Skeletal muscle satellite cell (primary cell): ENCODE measurements around the gene ZNF334.

Source experiments
- H3K27me3 ChIP-seq: 2 replicates; pipeline ENCODE4 v1.7.0; 2013; ENCODE audit warnings: low read length; ENCODE audit not compliant: control insufficient read depth, insufficient read depth
- H3K36me3 ChIP-seq: 2 replicates; pipeline ENCODE4 v1.7.0; 2013; ENCODE audit warnings: mild to moderate bottlenecking, control low read depth, low read length; ENCODE audit not compliant: insufficient read depth
- H3K4me1 ChIP-seq: 2 replicates; pipeline ENCODE4 v1.7.0; 2013; ENCODE audit warnings: low read length; ENCODE audit not compliant: control insufficient read depth, insufficient read depth
- H3K4me2 ChIP-seq: 2 replicates; pipeline ENCODE4 v1.7.0; 2013; ENCODE audit warnings: mild to moderate bottlenecking, low read length
- H3K4me3 ChIP-seq: 2 replicates; pipeline ENCODE4 v1.7.0; 2013; ENCODE audit warnings: low read length
- H3K9ac ChIP-seq: 2 replicates; pipeline ENCODE4 v1.7.0; 2013; ENCODE audit warnings: mild to moderate bottlenecking, low read depth, low read length, moderate library complexity
- H3K9me3 ChIP-seq: replicated peaks from 2 replicates; pipeline ENCODE4 v1.7.0; 2013; ENCODE audit warnings: mild to moderate bottlenecking, control low read depth, low read length

ZNF334 gene

GRCh38 chr20:46482864-46483263 is 30.5 kb downstream of the ZNF334 start:
- Histone ChIP-seq H3K4me3 (no peak overlapping the region), H3K4me1 (no peaks in the 10 kb centered on the region), H3K4me2 (no peak overlapping the region), H3K36me3 (no peaks in the 10 kb centered on the region), H3K9ac (no peak overlapping the region), H3K27me3 (peaks cover 14% of the 10 kb centered on the region), H3K9me3 (no peaks in the 10 kb centered on the region)

GRCh38 chr20:46477640-46478039 is 35.7 kb downstream of the ZNF334 start:
- no peak overlapping the region for H3K4me2 ChIP-seq
- H3K4me3 ChIP-seq: no peak overlapping the region
- no peak overlapping the region for H3K9ac ChIP-seq
- no peaks in the 10 kb centered on the region for H3K36me3 ChIP-seq
- H3K9me3 ChIP-seq: no peaks in the 10 kb centered on the region
- H3K27me3 ChIP-seq: peaks cover 1% of the 10 kb centered on the region
- H3K4me1 ChIP-seq: no peaks in the 10 kb centered on the region

GRCh38 chr20:46477225-46477624 is 36.1 kb downstream of the ZNF334 start:
- Histone ChIP-seq H3K36me3 (no peaks in the 10 kb centered on the region), H3K9ac (no peak overlapping the region), H3K4me3 (no peak overlapping the region), H3K4me2 (no peak overlapping the region), H3K27me3 (peaks cover 5% of the 10 kb centered on the region), H3K9me3 (no peaks in the 10 kb centered on the region), H3K4me1 (no peaks in the 10 kb centered on the region)

GRCh38 chr20:46468508-46468907 is 44.9 kb downstream of the ZNF334 start:
- H3K4me2 ChIP-seq: no peak overlapping the region
- H3K27me3 ChIP-seq: peaks cover 9% of the 10 kb centered on the region
- no peak overlapping the region for H3K9ac ChIP-seq
- H3K4me1 ChIP-seq: no peaks in the 10 kb centered on the region
- H3K36me3 ChIP-seq: no peaks in the 10 kb centered on the region
- no peaks in the 10 kb centered on the region for H3K9me3 ChIP-seq
- no peak overlapping the region for H3K4me3 ChIP-seq

- Histone ChIP-seq H3K4me1 (no peaks in the 10 kb centered on the region), H3K9me3 (no peaks in the 10 kb centered on the region), H3K36me3 (no peaks in the 10 kb centered on the region), H3K27me3 (peaks cover 3% of the 10 kb centered on the region), H3K4me2 (no peak overlapping the region), H3K4me3 (no peak overlapping the region), H3K9ac (no peak overlapping the region)
Observed at GRCh38 chr20:46464451-46464850, 48.9 kb downstream of the ZNF334 start.

- Histone ChIP-seq H3K27me3 (peaks cover 8% of the 10 kb centered on the region), H3K4me3 (no peak overlapping the region), H3K4me2 (no peak overlapping the region), H3K9ac (no peak overlapping the region), H3K4me1 (no peaks in the 10 kb centered on the region), H3K9me3 (no peaks in the 10 kb centered on the region), H3K36me3 (no peaks in the 10 kb centered on the region)
Observed at GRCh38 chr20:46463852-46464251, 49.5 kb downstream of the ZNF334 start.

- no peaks in the 10 kb centered on the region for H3K4me1 ChIP-seq
- no peak overlapping the region for H3K9ac ChIP-seq
- H3K27me3 ChIP-seq: peaks cover 13% of the 10 kb centered on the region
- H3K4me2 ChIP-seq: no peak overlapping the region
- H3K9me3 ChIP-seq: peaks cover 7% of the 10 kb centered on the region
- H3K36me3 ChIP-seq: no peaks in the 10 kb centered on the region
- no peak overlapping the region for H3K4me3 ChIP-seq
Observed at GRCh38 chr20:46461808-46462207, 51.6 kb downstream of the ZNF334 start.

- no peak overlapping the region for H3K4me2 ChIP-seq
- peaks cover 13% of the 10 kb centered on the region for H3K27me3 ChIP-seq
- H3K9ac ChIP-seq: no peak overlapping the region
- H3K9me3 ChIP-seq: peaks cover 16% of the 10 kb centered on the region
- H3K36me3 ChIP-seq: no peaks in the 10 kb centered on the region
- no peaks in the 10 kb centered on the region for H3K4me1 ChIP-seq
- no peak overlapping the region for H3K4me3 ChIP-seq
Observed at GRCh38 chr20:46458866-46459750, 54.3 kb downstream of the ZNF334 start.

GRCh38 chr20:46456255-46457028 is 56.9 kb downstream of the ZNF334 start:
- Histone ChIP-seq H3K4me2 (no peak overlapping the region), H3K4me1 (no peaks in the 10 kb centered on the region), H3K36me3 (no peaks in the 10 kb centered on the region), H3K9me3 (peaks cover 16% of the 10 kb centered on the region), H3K9ac (no peak overlapping the region), H3K27me3 (peaks cover 13% of the 10 kb centered on the region), H3K4me3 (no peak overlapping the region)

GRCh38 chr20:46455729-46456128 is 57.6 kb downstream of the ZNF334 start:
- Histone ChIP-seq H3K27me3 (peaks cover 13% of the 10 kb centered on the region), H3K36me3 (no peaks in the 10 kb centered on the region), H3K9me3 (peaks cover 16% of the 10 kb centered on the region), H3K9ac (no peak overlapping the region), H3K4me2 (no peak overlapping the region), H3K4me1 (no peaks in the 10 kb centered on the region), H3K4me3 (no peak overlapping the region)
